HG02852 (cell line): ENCODE measurements around the gene UGT3A2.

Experiments used
- ATAC-seq: cut with Tn5 transposase; IDR thresholded peaks from one replicate; pipeline ENCODE4 v1.9.1; 2021; ENCODE audit warnings: mild to moderate bottlenecking, moderate library complexity; ENCODE audit not compliant: unreplicated experiment

Gene UGT3A2

GRCh38 chr5:36013182-36013581 is 53.5 kb downstream of the UGT3A2 start:
- ATAC-seq: no peak

GRCh38 chr5:36009698-36010097 is 57.0 kb downstream of the UGT3A2 start:
- ATAC-seq: no peak

- ATAC-seq: no peak
Measured at GRCh38 chr5:36007366-36007765, 59.3 kb downstream of the UGT3A2 start.

GRCh38 chr5:36006163-36006562 is 60.5 kb downstream of the UGT3A2 start:
- ATAC-seq: no peak

- no peak for ATAC-seq
Measured at GRCh38 chr5:36001032-36001431, 65.7 kb downstream of the UGT3A2 start.

- no peak for ATAC-seq
Measured at GRCh38 chr5:35999547-35999946, 67.1 kb downstream of the UGT3A2 start.

- ATAC-seq: no peak
Measured at GRCh38 chr5:35996076-35996475, 70.6 kb downstream of the UGT3A2 start.

- no peak for ATAC-seq
Measured at GRCh38 chr5:35990941-35991611, 75.6 kb downstream of the UGT3A2 start, which contains the start of gene UGT3A1. Gene UGT3A1, minus strand, starts transcription at chr5:35991390. Its CDS starts 150 bp downstream, at chr5:35991240.

- no peak for ATAC-seq
Measured at GRCh38 chr5:35990520-35990919, 76.2 kb downstream of the UGT3A2 start.

GRCh38 chr5:35988529-35988928 is 78.2 kb downstream of the UGT3A2 start:
- no peak for ATAC-seq

- ATAC-seq: no peak
Measured at GRCh38 chr5:35987776-35988175, 78.9 kb downstream of the UGT3A2 start.
